ENCODE results near the gene MCU. TPM values are rescaled to one million over a fixed set of nuclear protein-coding genes. Genes with fewer than 3 reads are reported as not detected.
"Not testable (repeated sequence)": the region's sequence is repeated elsewhere in the genome, so short reads cannot be mapped to it uniquely, and the experiment has no call there.

MCU gene
- total RNA-seq, 1 experiment from 2014 or later, result 19.2 TPM

DNA sequence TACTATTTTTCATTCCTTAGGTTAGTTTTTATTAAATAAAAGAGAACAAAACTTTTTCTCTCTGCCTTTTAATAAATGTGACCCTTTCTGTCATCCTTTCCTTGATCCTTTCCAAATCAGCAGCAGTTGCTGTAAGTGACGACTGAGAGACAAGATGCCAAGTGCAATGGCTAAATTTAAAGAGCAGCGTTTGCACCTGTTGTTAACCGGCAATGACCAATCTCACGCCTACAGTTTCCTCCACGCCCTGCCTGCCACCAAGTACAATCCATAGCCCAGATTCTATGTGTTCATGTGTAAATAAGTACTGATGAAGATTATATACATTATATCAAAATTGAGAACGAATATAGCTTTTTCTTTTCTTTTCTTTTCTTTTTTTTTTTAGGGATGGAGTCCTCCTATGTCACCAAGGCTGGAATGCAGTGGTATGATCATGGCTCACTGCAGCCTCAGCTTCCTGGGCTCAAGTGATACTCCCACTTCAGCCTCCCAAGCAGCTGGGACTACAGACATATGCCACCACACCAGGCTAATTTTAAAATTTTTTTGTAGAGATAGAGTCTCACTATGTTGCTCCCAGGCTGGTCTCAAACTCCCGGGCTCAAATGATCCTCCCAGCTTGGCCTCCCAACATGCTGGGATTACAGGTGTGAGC, 6.5 kb upstream of the MCU start:
- CTCF ChIA-PET, result interaction anchor here (1.0 kb wide), 1 partner anchor 44 kb away, joined by 3 read pairs; no protein-coding TSS in a partner anchor

DNA sequence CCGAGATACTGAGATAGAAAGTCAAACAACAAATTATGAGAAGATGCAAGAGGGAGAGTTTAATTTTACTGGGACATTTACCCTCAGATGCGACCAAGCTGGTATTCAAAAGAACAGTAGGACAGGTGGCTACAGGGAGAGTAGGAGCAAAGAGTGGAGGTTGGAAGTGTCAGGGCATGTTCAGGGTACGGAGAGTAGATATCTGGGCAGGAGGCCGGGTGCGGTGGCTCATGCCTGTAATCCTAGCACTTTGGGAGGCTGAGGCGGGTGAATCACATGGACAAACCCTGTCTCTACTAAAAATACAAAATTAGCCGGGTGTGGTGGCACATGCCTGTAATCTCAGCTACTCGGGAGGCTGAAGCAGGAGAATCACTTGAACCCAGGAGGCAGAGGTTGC, 5.5 kb upstream of the MCU start:
- POLR2A ChIA-PET, result interaction anchor here (0.6 to 2.0 kb wide), 4 partner anchors 9 to 276 kb away, joined by 3 to 11 read pairs (median 4); no protein-coding TSS in a partner anchor
- BruUV-seq (replicated peaks); H3K27ac Mint-ChIP-seq (ENCODE audit: low read depth, unreplicated experiment); DNase-seq (ENCODE audit: unreplicated experiment); H3K4me3 Mint-ChIP-seq (ENCODE audit: unreplicated experiment); intact Hi-C loops (cut with micrococcal nuclease); H3K9me3 Mint-ChIP-seq (ENCODE audit: unreplicated experiment); H3K36me3 Mint-ChIP-seq (ENCODE audit: insufficient read depth, unreplicated experiment); H3K27me3 Mint-ChIP-seq (ENCODE audit: insufficient read depth, unreplicated experiment): not testable (repeated sequence)
- peaks cover 23% of the 10 kb centered on the region for H3K4me1 Mint-ChIP-seq (ENCODE audit: insufficient read depth, unreplicated experiment)
- CTCF ChIA-PET, result interaction anchor here (0.6 kb wide), 1 partner anchor 137 kb away, joined by 3 read pairs; no protein-coding TSS in a partner anchor

More for the DNA sequence above, 6.5 kb upstream of the MCU start:
- no peak for DNase-seq (ENCODE audit: unreplicated experiment)
- TF ChIP-seq, protein P1, sequence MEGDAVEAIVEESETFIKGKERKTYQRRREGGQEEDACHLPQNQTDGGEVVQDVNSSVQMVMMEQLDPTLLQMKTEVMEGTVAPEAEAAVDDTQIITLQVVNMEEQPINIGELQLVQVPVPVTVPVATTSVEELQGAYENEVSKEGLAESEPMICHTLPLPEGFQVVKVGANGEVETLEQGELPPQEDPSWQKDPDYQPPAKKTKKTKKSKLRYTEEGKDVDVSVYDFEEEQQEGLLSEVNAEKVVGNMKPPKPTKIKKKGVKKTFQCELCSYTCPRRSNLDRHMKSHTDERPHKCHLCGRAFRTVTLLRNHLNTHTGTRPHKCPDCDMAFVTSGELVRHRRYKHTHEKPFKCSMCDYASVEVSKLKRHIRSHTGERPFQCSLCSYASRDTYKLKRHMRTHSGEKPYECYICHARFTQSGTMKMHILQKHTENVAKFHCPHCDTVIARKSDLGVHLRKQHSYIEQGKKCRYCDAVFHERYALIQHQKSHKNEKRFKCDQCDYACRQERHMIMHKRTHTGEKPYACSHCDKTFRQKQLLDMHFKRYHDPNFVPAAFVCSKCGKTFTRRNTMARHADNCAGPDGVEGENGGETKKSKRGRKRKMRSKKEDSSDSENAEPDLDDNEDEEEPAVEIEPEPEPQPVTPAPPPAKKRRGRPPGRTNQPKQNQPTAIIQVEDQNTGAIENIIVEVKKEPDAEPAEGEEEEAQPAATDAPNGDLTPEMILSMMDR (IDR thresholded peaks at IDR 0.05; ENCODE audit: unreplicated experiment), result no peak
- intact Hi-C loops (cut with micrococcal nuclease), result no loop called here
- H3K36me3 Mint-ChIP-seq (ENCODE audit: insufficient read depth, unreplicated experiment), result no peaks in the 10 kb centered on the region
- H3K4me1 Mint-ChIP-seq (ENCODE audit: insufficient read depth, unreplicated experiment), result peaks cover 23% of the 10 kb centered on the region
- H3K9me3 Mint-ChIP-seq (ENCODE audit: unreplicated experiment), result no peaks in the 10 kb centered on the region
- no TSS peak for BruUV-seq (replicated peaks)
- no peak overlapping the region for H3K4me3 Mint-ChIP-seq (ENCODE audit: unreplicated experiment)
- POLR2A ChIA-PET, result interaction anchor here (0.6 to 2.0 kb wide), 5 partner anchors 8 to 275 kb away, joined by 3 to 11 read pairs (median 4); partner anchors contain the start of gene MICU1
- no peaks in the 10 kb centered on the region for H3K27me3 Mint-ChIP-seq (ENCODE audit: insufficient read depth, unreplicated experiment)
- no peak overlapping the region for H3K27ac Mint-ChIP-seq (ENCODE audit: low read depth, unreplicated experiment)

DNA sequence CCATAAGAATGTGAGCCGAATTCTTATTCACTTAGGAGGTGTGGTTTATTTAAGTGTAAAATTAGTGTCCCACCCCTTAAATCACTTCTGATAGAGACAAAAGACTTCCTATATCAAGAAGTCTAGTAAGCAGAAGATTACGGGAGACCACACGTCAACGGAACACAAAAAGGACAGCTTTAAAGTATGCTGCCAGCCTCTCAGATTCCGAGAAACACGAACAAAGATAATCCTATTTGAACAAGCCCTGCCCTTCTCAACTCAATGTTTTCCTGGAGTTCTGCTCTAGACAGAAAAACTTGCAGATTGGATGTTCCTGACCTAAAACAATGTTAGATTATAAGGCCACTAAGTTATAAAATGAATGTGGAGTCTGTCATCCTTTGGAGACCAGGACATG, 4.9 kb upstream of the MCU start:
- Mint-ChIP-seq H3K9me3 (ENCODE audit: unreplicated experiment) (no peaks in the 10 kb centered on the region), H3K36me3 (ENCODE audit: insufficient read depth, unreplicated experiment) (no peaks in the 10 kb centered on the region), H3K4me3 (ENCODE audit: unreplicated experiment) (no peak overlapping the region), H3K27ac (ENCODE audit: low read depth, unreplicated experiment) (no peak overlapping the region), H3K4me1 (ENCODE audit: insufficient read depth, unreplicated experiment) (peaks cover 23% of the 10 kb centered on the region), H3K27me3 (ENCODE audit: insufficient read depth, unreplicated experiment) (no peaks in the 10 kb centered on the region)
- BruUV-seq (replicated peaks), result no TSS peak
- intact Hi-C loops (cut with micrococcal nuclease), result no loop called here
- no peak for DNase-seq (ENCODE audit: unreplicated experiment)
- POLR2A ChIA-PET, result interaction anchor here (2.2 kb wide), 1 partner anchor 11 kb away, joined by 7 read pairs; no protein-coding TSS in a partner anchor
- CTCF ChIA-PET, result interaction anchor here (0.6 to 0.7 kb wide), 3 partner anchors 12 to 322 kb away, joined by 3 to 6 read pairs (median 4); no protein-coding TSS in a partner anchor
- TF ChIP-seq, protein P1 (IDR thresholded peaks at IDR 0.05; ENCODE audit: unreplicated experiment), result no peak

DNA sequence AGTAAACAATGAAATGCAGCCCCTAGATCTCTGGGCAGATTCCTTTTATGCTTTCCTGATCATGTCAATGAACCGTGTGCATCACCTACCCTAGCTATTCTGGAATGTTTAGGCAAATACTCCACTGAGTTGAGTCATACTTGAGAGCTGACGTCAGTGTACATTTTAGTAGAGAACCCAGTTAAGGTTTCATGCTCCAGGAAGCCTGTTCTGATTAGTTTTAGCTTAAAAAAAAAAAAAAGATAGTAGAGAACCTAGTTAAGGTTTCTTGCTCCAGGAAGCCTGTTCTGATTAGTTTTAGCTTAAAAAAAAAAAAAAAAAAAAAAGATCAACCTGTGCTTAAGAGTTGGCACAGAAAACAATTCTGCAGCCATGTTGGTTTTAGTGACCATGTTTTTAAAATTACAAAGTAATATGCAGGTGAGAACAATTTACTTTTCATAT, 3.7 kb upstream of the MCU start:
- Mint-ChIP-seq H3K27ac (ENCODE audit: low read depth, unreplicated experiment) (peak overlapping the region; percentile 25), H3K27me3 (ENCODE audit: insufficient read depth, unreplicated experiment) (no peaks in the 10 kb centered on the region), H3K4me1 (ENCODE audit: insufficient read depth, unreplicated experiment) (peaks cover 28% of the 10 kb centered on the region), H3K36me3 (ENCODE audit: insufficient read depth, unreplicated experiment) (no peaks in the 10 kb centered on the region), H3K4me3 (ENCODE audit: unreplicated experiment) (no peak overlapping the region), H3K9me3 (ENCODE audit: unreplicated experiment) (no peaks in the 10 kb centered on the region)
- ChIA-PET CTCF (interaction anchor here (0.6 to 0.9 kb wide), 2 partner anchors 145 to 161 kb away, joined by 4 to 5 read pairs; no protein-coding TSS in a partner anchor), POLR2A (interaction anchor here (0.7 to 2.2 kb wide), 4 partner anchors 8 to 1419 kb away, joined by 3 to 7 read pairs (median 3); partner anchors contain the start of gene MICU1)
- no TSS peak for BruUV-seq (replicated peaks)
- TF ChIP-seq, protein P1 (IDR thresholded peaks at IDR 0.05; ENCODE audit: unreplicated experiment), result no peak
- intact Hi-C loops (cut with micrococcal nuclease), result no loop called here
- DNase-seq (ENCODE audit: unreplicated experiment), result peak; percentile 62

Data from MCF 10A (cell line).